ENCODE measurements around the gene PHACTR1.

GRCh38 chr6:13248053-13248452, 531.5 kb downstream of the PHACTR1 start:
- TF ChIP-seq CTCF (IDR thresholded peaks at IDR 0.05): no peak
- TF ChIP-seq POLR2A (IDR thresholded peaks at IDR 0.05): no peak
- TF ChIP-seq POLR2AphosphoS5 (IDR thresholded peaks at IDR 0.05): no peak
- TF ChIP-seq EP300 (IDR thresholded peaks at IDR 0.05): no peak

Data from stomach (tissue), 4 donors.